Measurements from ENCODE around the gene CNNM1. TPM values are rescaled to one million over a fixed set of nuclear protein-coding genes. Genes with fewer than 3 reads are reported as not detected.

The CNNM1 gene
- polyA plus RNA-seq, 1 experiment = 0.14 TPM

DNA sequence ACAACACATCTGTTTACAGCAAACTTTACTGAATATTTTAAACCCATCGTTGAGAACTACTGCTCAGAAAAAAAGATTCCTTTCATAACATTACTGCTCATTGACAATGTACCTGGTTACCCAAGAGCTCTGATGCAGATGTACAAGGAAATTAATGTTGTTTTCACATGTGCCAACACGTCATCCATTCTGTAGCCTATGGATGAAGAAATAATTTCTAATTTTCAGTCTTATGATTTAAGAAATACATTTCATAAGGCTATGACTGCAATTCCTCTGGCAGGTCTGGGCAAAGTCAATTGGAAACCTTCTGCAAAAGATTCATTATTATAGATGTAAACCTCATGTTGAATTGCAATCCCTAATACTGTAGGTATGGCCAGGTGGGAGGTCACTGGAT, 16.7 kb upstream of the CNNM1 start:
- POLR2A ChIA-PET = no interaction called here
- H3K27ac ChIP-seq (ENCODE audit: low read depth, low read length) = no peak overlapping the region
- no peak overlapping the region for H3K4me3 ChIP-seq (ENCODE audit: low read depth, low read length)
- H3K27me3 ChIP-seq (ENCODE audit: control insufficient read depth, insufficient read depth, low read length) = no peaks in the 10 kb centered on the region
- CTCF ChIA-PET = no interaction called here
- no peak for DNase-seq (ENCODE audit: low read depth, low spot score)
- TF ChIP-seq, protein P1, sequence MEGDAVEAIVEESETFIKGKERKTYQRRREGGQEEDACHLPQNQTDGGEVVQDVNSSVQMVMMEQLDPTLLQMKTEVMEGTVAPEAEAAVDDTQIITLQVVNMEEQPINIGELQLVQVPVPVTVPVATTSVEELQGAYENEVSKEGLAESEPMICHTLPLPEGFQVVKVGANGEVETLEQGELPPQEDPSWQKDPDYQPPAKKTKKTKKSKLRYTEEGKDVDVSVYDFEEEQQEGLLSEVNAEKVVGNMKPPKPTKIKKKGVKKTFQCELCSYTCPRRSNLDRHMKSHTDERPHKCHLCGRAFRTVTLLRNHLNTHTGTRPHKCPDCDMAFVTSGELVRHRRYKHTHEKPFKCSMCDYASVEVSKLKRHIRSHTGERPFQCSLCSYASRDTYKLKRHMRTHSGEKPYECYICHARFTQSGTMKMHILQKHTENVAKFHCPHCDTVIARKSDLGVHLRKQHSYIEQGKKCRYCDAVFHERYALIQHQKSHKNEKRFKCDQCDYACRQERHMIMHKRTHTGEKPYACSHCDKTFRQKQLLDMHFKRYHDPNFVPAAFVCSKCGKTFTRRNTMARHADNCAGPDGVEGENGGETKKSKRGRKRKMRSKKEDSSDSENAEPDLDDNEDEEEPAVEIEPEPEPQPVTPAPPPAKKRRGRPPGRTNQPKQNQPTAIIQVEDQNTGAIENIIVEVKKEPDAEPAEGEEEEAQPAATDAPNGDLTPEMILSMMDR (IDR thresholded peaks at IDR 0.05; ENCODE audit: low read depth, low read length) = no peak
- H3K9me3 ChIP-seq (ENCODE audit: control insufficient read depth, insufficient read depth, low read length) = no peaks in the 10 kb centered on the region; the same call in 1 of the 2 replicates

DNA sequence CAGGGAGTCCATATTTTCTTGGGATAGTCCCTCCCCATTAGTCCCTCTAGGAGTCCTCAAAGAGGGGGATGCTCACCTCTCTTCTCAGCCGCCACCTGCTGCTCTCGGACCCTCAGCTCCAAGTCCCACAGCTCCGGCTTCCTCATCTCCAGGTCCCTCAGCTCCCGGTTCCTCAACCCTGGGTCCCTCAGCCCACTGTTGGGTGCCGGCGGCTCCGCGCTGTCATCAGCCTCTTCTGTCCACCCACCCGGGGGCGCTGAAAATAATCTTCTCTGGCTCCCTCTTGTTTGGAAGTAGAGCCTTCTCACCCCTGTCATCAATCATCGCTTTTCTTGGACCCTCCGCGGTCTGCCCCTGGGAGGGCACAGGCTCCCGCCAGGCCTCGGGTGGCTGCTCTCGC, 13.3 kb upstream of the CNNM1 start:
- no peak overlapping the region for H3K4me3 ChIP-seq (ENCODE audit: low read depth, low read length)
- TF ChIP-seq, protein P1 (IDR thresholded peaks at IDR 0.05; ENCODE audit: low read depth, low read length) = no peak
- ChIA-PET POLR2A (no interaction called here), CTCF (no interaction called here)
- H3K9me3 ChIP-seq (ENCODE audit: control insufficient read depth, insufficient read depth, low read length) = no peaks in the 10 kb centered on the region; the same call in 1 of the 2 replicates
- DNase-seq (ENCODE audit: low read depth, low spot score) = no peak
- H3K27me3 ChIP-seq (ENCODE audit: control insufficient read depth, insufficient read depth, low read length) = no peaks in the 10 kb centered on the region
- no peak overlapping the region for H3K27ac ChIP-seq (ENCODE audit: low read depth, low read length)

DNA sequence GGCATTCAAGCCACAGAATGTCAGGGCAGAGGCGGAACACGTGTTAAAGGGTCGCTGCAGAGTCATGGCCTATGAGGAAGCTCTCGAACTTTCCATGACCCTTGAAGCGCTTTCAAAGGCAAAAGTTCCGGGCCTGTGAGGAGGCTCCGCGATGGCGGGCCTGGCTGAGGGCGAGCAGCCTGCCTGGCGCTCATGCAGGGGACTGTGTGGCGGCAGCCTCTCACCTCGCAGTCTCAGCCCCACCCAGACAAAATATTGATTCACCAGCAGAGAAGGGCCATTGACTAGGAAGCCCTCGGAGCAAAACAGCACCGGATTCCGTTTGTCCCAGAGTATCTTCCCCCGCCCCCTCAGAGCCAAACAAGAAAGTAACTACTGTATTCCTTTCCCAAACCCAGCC, 12.8 kb upstream of the CNNM1 start:
- TF ChIP-seq, protein P1 (IDR thresholded peaks at IDR 0.05; ENCODE audit: low read depth, low read length) = no peak
- POLR2A ChIA-PET = no interaction called here
- H3K27me3 ChIP-seq (ENCODE audit: control insufficient read depth, insufficient read depth, low read length) = no peaks in the 10 kb centered on the region
- no peaks in the 10 kb centered on the region; the same call in 1 of the 2 replicates for H3K9me3 ChIP-seq (ENCODE audit: control insufficient read depth, insufficient read depth, low read length)
- no peak overlapping the region for H3K4me3 ChIP-seq (ENCODE audit: low read depth, low read length)
- CTCF ChIA-PET = no interaction called here
- no peak for DNase-seq (ENCODE audit: low read depth, low spot score)
- no peak overlapping the region for H3K27ac ChIP-seq (ENCODE audit: low read depth, low read length)

DNA sequence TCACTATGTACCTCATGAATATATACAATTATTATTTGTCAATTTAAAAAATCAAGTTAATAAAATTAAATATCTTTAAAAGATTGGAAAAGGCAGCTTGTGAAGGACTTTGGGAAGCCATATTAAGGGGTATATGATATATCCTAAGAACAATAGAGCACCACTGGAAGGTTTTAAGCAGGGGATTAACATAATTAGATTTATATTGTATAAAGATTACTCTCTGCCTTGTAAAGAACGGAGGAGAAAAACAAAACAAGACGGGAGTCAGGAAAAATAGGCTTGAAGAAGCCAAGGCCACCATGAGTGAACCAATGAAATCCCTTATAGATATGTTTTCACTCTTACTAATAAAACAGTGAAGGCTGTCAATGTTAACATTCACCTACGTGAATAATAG, 11.1 kb upstream of the CNNM1 start:
- Histone ChIP-seq H3K27me3 (ENCODE audit: control insufficient read depth, insufficient read depth, low read length) (no peaks in the 10 kb centered on the region), H3K9me3 (ENCODE audit: control insufficient read depth, insufficient read depth, low read length) (no peaks in the 10 kb centered on the region; the same call in 1 of the 2 replicates), H3K27ac (ENCODE audit: low read depth, low read length) (no peak overlapping the region), H3K4me3 (ENCODE audit: low read depth, low read length) (no peak overlapping the region)
- POLR2A ChIA-PET = no interaction called here
- CTCF ChIA-PET = interaction anchor here (1.7 kb wide), 1 partner anchor 74 kb away, joined by 3 read pairs; no protein-coding TSS in a partner anchor
- no peak for DNase-seq (ENCODE audit: low read depth, low spot score)
- TF ChIP-seq, protein P1 (IDR thresholded peaks at IDR 0.05; ENCODE audit: low read depth, low read length) = no peak

DNA sequence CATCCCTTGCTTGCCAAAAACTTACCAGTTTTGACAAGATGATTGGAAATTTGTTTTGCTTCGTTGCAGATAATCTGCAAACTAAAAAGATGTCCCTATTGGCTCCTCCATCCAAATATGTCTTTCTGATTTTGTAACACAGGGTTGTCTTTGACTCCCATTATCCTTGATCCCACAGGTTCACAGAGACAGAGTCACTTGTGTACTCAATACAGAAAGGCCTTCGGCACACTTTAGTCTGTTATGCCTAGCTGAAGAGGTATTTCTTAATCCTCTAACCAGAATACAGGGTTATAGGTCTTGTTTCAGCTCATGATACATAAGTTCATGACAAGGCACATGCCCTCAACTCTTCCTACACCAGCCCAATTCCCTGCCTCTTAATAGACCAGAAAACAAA, 10.7 kb upstream of the CNNM1 start:
- no peaks in the 10 kb centered on the region; the same call in 1 of the 2 replicates for H3K9me3 ChIP-seq (ENCODE audit: control insufficient read depth, insufficient read depth, low read length)
- H3K4me3 ChIP-seq (ENCODE audit: low read depth, low read length) = no peak overlapping the region
- H3K27me3 ChIP-seq (ENCODE audit: control insufficient read depth, insufficient read depth, low read length) = no peaks in the 10 kb centered on the region
- ChIA-PET CTCF (interaction anchor here (1.7 kb wide), 1 partner anchor 74 kb away, joined by 3 read pairs; no protein-coding TSS in a partner anchor), POLR2A (no interaction called here)
- H3K27ac ChIP-seq (ENCODE audit: low read depth, low read length) = no peak overlapping the region
- TF ChIP-seq, protein P1 (IDR thresholded peaks at IDR 0.05; ENCODE audit: low read depth, low read length) = no peak
- no peak for DNase-seq (ENCODE audit: low read depth, low spot score)

Measured in AG04450 (cell line).